ENCODE data around the gene COL2A1.

Gene COL2A1

GRCh38 chr12:47942614-47943225 lies 61.6 kb downstream of the COL2A1 start:
- FAIRE-seq = no peak

GRCh38 chr12:47941871-47942613 lies 62.2 kb downstream of the COL2A1 start:
- no peak for FAIRE-seq

- FAIRE-seq = no peak
Measured at GRCh38 chr12:47941475-47941780, 62.8 kb downstream of the COL2A1 start.

GRCh38 chr12:47940773-47941474 lies 63.4 kb downstream of the COL2A1 start:
- no peak for FAIRE-seq

- FAIRE-seq = no peak
Measured at GRCh38 chr12:47939009-47939601, 65.2 kb downstream of the COL2A1 start.

DNA sequence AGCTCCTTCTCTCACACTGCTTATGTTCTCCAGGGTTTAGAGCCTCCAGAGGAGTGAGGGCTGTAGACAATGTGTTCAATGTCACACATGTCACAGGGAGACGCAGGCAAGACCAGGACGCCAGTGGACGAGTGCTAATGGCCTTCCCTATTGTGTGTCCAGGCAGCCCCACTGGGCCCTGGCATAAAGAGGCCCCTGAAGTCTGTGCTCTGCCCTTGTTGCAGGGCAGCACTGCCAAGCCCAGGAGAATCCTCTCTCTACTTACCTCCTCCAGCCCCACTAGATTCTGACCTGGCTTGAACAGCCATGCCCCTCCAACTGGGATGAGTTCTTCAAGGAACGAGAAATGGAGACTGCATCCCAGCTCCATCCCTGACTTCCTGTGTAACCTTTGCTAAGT lies 65.7 kb downstream of the COL2A1 start:
- no peak for FAIRE-seq

- no peak for FAIRE-seq
Measured at GRCh38 chr12:47938093-47938492, 66.2 kb downstream of the COL2A1 start.

DNA sequence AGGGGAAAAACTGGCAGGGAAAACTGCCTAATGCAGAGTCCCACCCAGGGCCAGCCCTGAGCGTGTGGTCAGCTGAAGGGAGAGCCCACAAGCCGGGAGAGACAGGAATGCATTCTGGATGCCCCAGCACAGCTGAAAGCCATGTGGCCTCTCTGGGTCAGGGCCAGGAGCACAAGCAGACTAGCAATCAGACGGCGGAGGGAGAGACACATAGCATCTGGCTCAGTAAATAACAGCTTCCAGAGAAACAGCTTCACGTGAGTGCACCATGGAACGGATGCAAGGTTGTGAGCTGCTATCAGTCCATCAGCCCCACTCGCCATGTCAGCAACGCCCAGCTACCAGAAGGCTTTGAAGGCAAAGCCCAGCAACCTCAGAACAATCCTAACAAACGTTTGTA lies 69.1 kb downstream of the COL2A1 start:
- no peak for FAIRE-seq

GRCh38 chr12:47931187-47931586 lies 73.1 kb downstream of the COL2A1 start:
- no peak for FAIRE-seq

DNA sequence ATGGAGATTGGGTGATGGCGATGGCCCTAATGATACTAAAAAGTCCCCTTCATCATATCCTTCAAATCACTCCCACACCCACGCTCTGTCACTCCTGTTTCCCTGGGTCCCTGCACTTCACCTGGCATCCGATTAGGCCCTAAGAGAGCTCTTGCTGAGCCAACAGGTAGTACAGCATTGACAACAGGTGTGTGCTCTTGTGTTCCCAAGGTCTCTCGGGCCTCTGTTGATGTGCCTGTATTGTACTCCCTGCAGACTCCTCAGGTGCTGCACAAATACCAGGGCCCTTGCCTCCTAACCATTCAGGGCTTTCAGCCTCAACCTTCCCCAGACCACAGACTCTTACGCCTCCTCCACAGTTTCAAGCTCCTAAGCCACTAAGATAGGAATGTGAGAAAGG lies 73.6 kb downstream of the COL2A1 start:
- no peak for FAIRE-seq

DNA sequence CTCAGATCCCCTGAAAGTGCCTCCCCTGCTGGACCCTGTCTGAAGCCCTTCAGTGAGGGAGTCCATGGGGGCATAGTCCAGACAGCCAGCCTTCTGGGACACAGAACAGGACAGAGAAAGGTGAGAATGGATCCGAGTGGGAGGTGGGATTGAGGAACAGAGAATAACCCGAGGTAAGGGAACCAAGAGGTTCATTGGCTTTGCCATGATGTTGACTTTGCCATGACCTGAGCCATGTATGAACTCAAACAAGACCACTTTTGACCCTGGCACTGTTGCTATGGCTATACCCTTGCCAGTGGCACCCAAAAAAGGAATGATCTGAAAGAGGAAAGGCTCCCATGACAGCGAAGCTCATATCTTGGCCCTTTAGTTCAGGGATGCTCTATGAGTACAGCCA lies 76.9 kb downstream of the COL2A1 start:
- FAIRE-seq = no peak
